Natural killer cell (primary cell): ENCODE measurements around the gene WWTR1. TPM values are rescaled to one million over a fixed set of nuclear protein-coding genes. Genes with fewer than 3 reads are reported as not detected.

Experiments
- ATAC-seq, 3 donors: fragments of 150-1000 bp in 2 of 3; fragments of 200-7000 bp in 1 of 3; cut with Tn5 transposase; 1 replicate in 1 of 3; 2 replicates in 2 of 3; pipeline ENCODE4 v1.10.0; 2021; ENCODE audit warnings: mild to moderate bottlenecking in 2 of 3, moderate library complexity in 2 of 3
- DNase-seq, 2 donors: peaks; one replicate each; pipeline versions ENCODE4 v3.0.0 to v3.0.0-alpha.2; 2013 to 2021; ENCODE audit warnings: mixed read lengths in 1 of 2
- H3K27ac ChIP-seq: one replicate; pipeline ENCODE4 v1.5.1; 2013; ENCODE audit warnings: mild to moderate bottlenecking, low read length
- H3K27me3 ChIP-seq: one replicate; pipeline ENCODE4 v1.6.1; 2013; ENCODE audit warnings: low read length; ENCODE audit not compliant: control insufficient read depth, insufficient read depth
- H3K36me3 ChIP-seq: one replicate; pipeline ENCODE4 v1.6.1; 2013; ENCODE audit warnings: low read length; ENCODE audit not compliant: control insufficient read depth, insufficient read depth
- H3K4me1 ChIP-seq: one replicate; pipeline ENCODE4 v1.6.1; 2013; ENCODE audit warnings: low read length; ENCODE audit not compliant: control insufficient read depth, insufficient read depth
- H3K4me3 ChIP-seq: one replicate; pipeline ENCODE4 v1.5.1; 2013; ENCODE audit warnings: low read length
- H3K9me3 ChIP-seq: one replicate; pipeline ENCODE4 v1.6.1; 2013; ENCODE audit warnings: low read length; ENCODE audit not compliant: control insufficient read depth, insufficient read depth
- H3K27ac Mint-ChIP-seq, 2 donors: one replicate each; pipeline ENCODE4 v1.8.0; 2022; ENCODE audit warnings: mild to moderate bottlenecking in 2 of 2, mixed read lengths in 2 of 2, moderate library complexity in 1 of 2
- H3K27me3 Mint-ChIP-seq, 2 donors: one replicate each; pipeline ENCODE4 v1.8.0; 2022; ENCODE audit warnings: low read depth in 2 of 2, mixed read lengths in 2 of 2
- H3K36me3 Mint-ChIP-seq: one replicate; pipeline ENCODE4 v1.8.0; 2022; ENCODE audit warnings: mixed read lengths
- H3K4me1 Mint-ChIP-seq, 2 donors: one replicate each; pipeline ENCODE4 v1.8.0; 2022; ENCODE audit warnings: mixed read lengths in 2 of 2
- H3K4me3 Mint-ChIP-seq: one replicate; pipeline ENCODE4 v1.8.0; 2022; ENCODE audit warnings: mild to moderate bottlenecking, moderate library complexity, mixed read lengths
- H3K9me3 Mint-ChIP-seq, 2 donors: one replicate each; pipeline ENCODE4 v1.8.0; 2022; ENCODE audit warnings: mixed read lengths in 2 of 2
- CTCF ChIP-seq: fragments of 200-600 bp; IDR thresholded peaks from one replicate; pipeline ENCODE4 v1.8.0; 2022; ENCODE audit warnings: antibody characterized with exemption
- WGBS: methylation state at CpG from one replicate; pipeline ENCODE4 v1.1.7; 2013; ENCODE audit warnings: missing lambda C conversion rate; ENCODE audit not compliant: insufficient coverage; 5-methylcytosine and 5-hydroxymethylcytosine counted together
- intact Hi-C: fragments of 100-400 bp; cut with micrococcal nuclease; formaldehyde crosslinking; loops from one replicate; pipeline ENCODE4 v1.14.2; 2022
- total RNA-seq, 4 donors: library from RNA; stranded (reverse); fragments of 120-200 nt in 1 of 4; gene quantifications; one replicate each; pipeline versions ENCODE4 v1.2.3 to v1.2.4, GENCODE V29; 2013 to 2022

WWTR1 gene
- total RNA-seq, 3 donors from 2014 or later (not counting 1 experiment from before 2014, with no cell fraction given): 0.72 to 1.1 (median 0.73) TPM

- H3K27ac ChIP-seq: no peak overlapping the region
- no peaks in the 10 kb centered on the region for H3K4me1 ChIP-seq
- no peak overlapping the region for H3K4me3 Mint-ChIP-seq
- ATAC-seq (peak; percentile 50 to 69 (median 57)), DNase-seq (peak in 1 of 2 donors; percentile 34)
- H3K9me3 Mint-ChIP-seq: no peaks in the 10 kb centered on the region
- no peak overlapping the region for H3K4me3 ChIP-seq
- H3K36me3 ChIP-seq: no peaks in the 10 kb centered on the region
- intact Hi-C loops: loop anchor here (10.0 kb wide), 1 partner anchor 363 kb away; the partner anchor contains the start of gene HPS3
- H3K36me3 Mint-ChIP-seq: no peaks in the 10 kb centered on the region
- H3K4me1 Mint-ChIP-seq: no peaks in the 10 kb centered on the region
- H3K27ac Mint-ChIP-seq: no peak overlapping the region
- no peaks in the 10 kb centered on the region for H3K9me3 ChIP-seq
- WGBS: 63% methylated on average over 5 of the region's 6 CpGs
- peaks cover 10 to 22% of the 10 kb centered on the region in 2 donors for H3K27me3 Mint-ChIP-seq
- peak; percentile 48 for TF ChIP-seq CTCF
- no peaks in the 10 kb centered on the region for H3K27me3 ChIP-seq
These were observed 170.1 kb downstream of the WWTR1 start for GRCh38 chr3:149487598-149488197.

DNA sequence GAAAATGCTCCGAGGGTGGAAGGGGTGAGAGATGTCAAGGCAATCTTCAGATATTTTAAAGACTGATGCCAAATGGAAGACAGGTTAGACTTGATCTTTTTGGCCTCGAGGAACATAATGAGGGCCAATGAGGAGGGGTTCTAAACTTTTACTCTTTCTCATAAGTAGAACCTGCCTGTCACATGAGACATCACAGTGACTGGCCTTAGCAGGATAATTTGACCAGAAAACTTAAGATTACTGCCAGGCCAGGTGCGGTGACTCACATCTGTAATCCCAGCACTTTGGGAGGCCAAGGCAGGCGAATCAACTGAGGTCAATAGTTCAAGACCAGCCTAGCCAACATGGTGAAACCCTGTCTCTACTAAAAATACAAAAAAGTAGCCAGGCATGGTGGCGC, 171.1 kb downstream of the WWTR1 start:
- no peaks in the 10 kb centered on the region for H3K9me3 ChIP-seq
- no peak overlapping the region for H3K27ac Mint-ChIP-seq
- peaks cover 6 to 12% of the 10 kb centered on the region in 2 donors for H3K27me3 Mint-ChIP-seq
- TF ChIP-seq CTCF: no peak
- intact Hi-C loops: loop anchor here (10.0 kb wide), 1 partner anchor 362 kb away; the partner anchor contains the start of gene HPS3
- H3K4me3 Mint-ChIP-seq: no peak overlapping the region
- H3K4me3 ChIP-seq: no peak overlapping the region
- no peaks in the 10 kb centered on the region for H3K9me3 Mint-ChIP-seq
- no peaks in the 10 kb centered on the region for H3K36me3 ChIP-seq
- H3K4me1 ChIP-seq: no peaks in the 10 kb centered on the region
- H3K36me3 Mint-ChIP-seq: no peaks in the 10 kb centered on the region
- no peaks in the 10 kb centered on the region for H3K4me1 Mint-ChIP-seq
- H3K27me3 ChIP-seq: no peaks in the 10 kb centered on the region
- ATAC-seq: no peak
- WGBS: 89% methylated on average over 5 of the region's 5 CpGs
- no peak overlapping the region for H3K27ac ChIP-seq
- DNase-seq: no peak

DNA sequence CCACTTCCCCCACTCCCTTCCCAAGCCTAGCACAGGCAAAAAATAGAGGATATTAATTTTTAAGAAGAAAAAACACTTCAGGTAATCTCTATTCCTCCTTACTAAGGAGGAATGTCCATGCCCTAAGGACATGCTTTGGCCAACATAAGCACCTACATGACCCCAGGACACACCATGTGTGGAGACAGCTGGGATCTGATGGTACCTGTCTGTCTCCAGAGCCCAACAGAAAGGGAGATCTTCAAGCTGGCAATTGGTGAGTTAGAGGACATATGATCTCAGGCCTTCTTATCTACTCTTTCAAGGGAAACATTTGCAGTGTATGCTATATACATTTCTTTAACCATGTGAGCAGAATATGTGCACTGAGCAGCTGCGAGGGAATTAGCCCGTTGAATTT, 176.3 kb downstream of the WWTR1 start:
- Mint-ChIP-seq H3K9me3 (no peaks in the 10 kb centered on the region), H3K36me3 (no peaks in the 10 kb centered on the region), H3K27ac (no peak overlapping the region), H3K27me3 (no peaks in the 10 kb centered on the region), H3K4me1 (peaks cover 0 to 6% of the 10 kb centered on the region in 2 donors), H3K4me3 (no peak overlapping the region)
- Histone ChIP-seq H3K9me3 (no peaks in the 10 kb centered on the region), H3K36me3 (no peaks in the 10 kb centered on the region), H3K27ac (no peak overlapping the region), H3K4me3 (no peak overlapping the region), H3K27me3 (no peaks in the 10 kb centered on the region), H3K4me1 (peaks cover 8% of the 10 kb centered on the region)
- ATAC-seq (no peak), DNase-seq (no peak)
- TF ChIP-seq CTCF: no peak
- intact Hi-C loops: loop anchor here (5.0 to 10.0 kb wide), 2 partner anchors 129 to 357 kb away; partner anchors contain the start of gene HPS3
- WGBS: no CpG with 5 or more reads among the region's 2 CpGs

- Histone ChIP-seq H3K27ac (no peak overlapping the region), H3K36me3 (no peaks in the 10 kb centered on the region), H3K27me3 (no peaks in the 10 kb centered on the region), H3K4me1 (peaks cover 8% of the 10 kb centered on the region), H3K4me3 (no peak overlapping the region), H3K9me3 (no peaks in the 10 kb centered on the region)
- Mint-ChIP-seq H3K36me3 (no peaks in the 10 kb centered on the region), H3K27me3 (no peaks in the 10 kb centered on the region), H3K27ac (no peak overlapping the region), H3K4me1 (peaks cover 0 to 6% of the 10 kb centered on the region in 2 donors), H3K4me3 (no peak overlapping the region), H3K9me3 (no peaks in the 10 kb centered on the region)
- 100% methylated on average over 2 of the region's 3 CpGs for WGBS
- intact Hi-C loops: loop anchor here (5.0 to 10.0 kb wide), 2 partner anchors 129 to 356 kb away; partner anchors contain the start of gene HPS3
- DNase-seq: no peak
- ATAC-seq: no peak
- TF ChIP-seq CTCF: no peak
These were observed 176.8 kb downstream of the WWTR1 start for GRCh38 chr3:149481056-149481455.
